ENCODE data around the gene OTOGL.

OTOGL gene

GRCh38 chr12:80099259-80099658 is at the start of gene OTOGL:
TSS of gene OTOGL (plus strand) at chr12:80099537. CDS start at chr12:80209432, 109,895 bp downstream.
- DNase-seq (ENCODE audit: low read depth in 2 of 2), result no peak

- DNase-seq (ENCODE audit: low read depth in 2 of 2), result no peak
Observed at GRCh38 chr12:80050236-80050635, 49.1 kb upstream of the OTOGL start.

GRCh38 chr12:80053051-80053790 is 46.1 kb upstream of the OTOGL start:
- no peak for DNase-seq (ENCODE audit: low read depth in 2 of 2)

GRCh38 chr12:80056232-80056631 is 43.1 kb upstream of the OTOGL start:
- DNase-seq (ENCODE audit: low read depth in 2 of 2), result no peak

GRCh38 chr12:80056845-80057244 is 42.5 kb upstream of the OTOGL start:
- DNase-seq (ENCODE audit: low read depth in 2 of 2), result no peak

GRCh38 chr12:80058586-80058985 is 40.8 kb upstream of the OTOGL start:
- no peak for DNase-seq (ENCODE audit: low read depth in 2 of 2)

GRCh38 chr12:80059102-80059501 is 40.2 kb upstream of the OTOGL start:
- no peak for DNase-seq (ENCODE audit: low read depth in 2 of 2)

GRCh38 chr12:80059875-80060274 is 39.5 kb upstream of the OTOGL start:
- no peak for DNase-seq (ENCODE audit: low read depth in 2 of 2)

GRCh38 chr12:80064269-80064668 is 35.1 kb upstream of the OTOGL start:
- DNase-seq (ENCODE audit: low read depth in 2 of 2), result no peak

GRCh38 chr12:80064951-80065350 is 34.4 kb upstream of the OTOGL start:
- DNase-seq (ENCODE audit: low read depth in 2 of 2), result no peak

GRCh38 chr12:80068173-80068572 is 31.2 kb upstream of the OTOGL start:
- no peak for DNase-seq (ENCODE audit: low read depth in 2 of 2)

- DNase-seq (ENCODE audit: low read depth in 2 of 2), result peak; percentile 12 to 19
Observed at GRCh38 chr12:80083892-80084614, 15.3 kb upstream of the OTOGL start.

GRCh38 chr12:80086025-80086424 is 13.3 kb upstream of the OTOGL start:
- no peak for DNase-seq (ENCODE audit: low read depth in 2 of 2)

GRCh38 chr12:80087486-80088213 is 11.7 kb upstream of the OTOGL start:
- no peak for DNase-seq (ENCODE audit: low read depth in 2 of 2)

GRCh38 chr12:80100591-80100990 is 1.3 kb downstream of the OTOGL start:
- DNase-seq (ENCODE audit: low read depth in 2 of 2), result no peak

GRCh38 chr12:80101126-80101525 is 1.8 kb downstream of the OTOGL start:
- DNase-seq (ENCODE audit: low read depth in 2 of 2), result no peak

- no peak for DNase-seq (ENCODE audit: low read depth in 2 of 2)
Observed at GRCh38 chr12:80107221-80107620, 7.9 kb downstream of the OTOGL start.

GRCh38 chr12:80116735-80117134 is 17.4 kb downstream of the OTOGL start:
- DNase-seq (ENCODE audit: low read depth in 2 of 2), result no peak

GRCh38 chr12:80118565-80119324 is 19.4 kb downstream of the OTOGL start:
- DNase-seq (ENCODE audit: low read depth in 2 of 2), result no peak

GRCh38 chr12:80120994-80121393 is 21.7 kb downstream of the OTOGL start:
- DNase-seq (ENCODE audit: low read depth in 2 of 2), result no peak

GRCh38 chr12:80121661-80122060 is 22.3 kb downstream of the OTOGL start:
- DNase-seq (ENCODE audit: low read depth in 2 of 2), result no peak

Data from stimulated activated CD8-positive, alpha-beta memory T cell treated with anti-CD3 and anti-CD28 coated beads, Interleukin-7, amount 100 ng/mL, for 1 hour (primary cell).